H9 (cell line): ENCODE results near the gene TIAM2. TPM values are rescaled to one million over a fixed set of nuclear protein-coding genes. Genes with fewer than 3 reads are reported as not detected.

Experiments
- DNase-seq: peaks from one replicate; pipeline ENCODE4 v3.0.0-alpha.2; 2017
- H2AFZ ChIP-seq: one replicate; pipeline ENCODE4 v1.6.1; 2013; ENCODE audit warnings: mild to moderate bottlenecking, low read length, control low read depth, moderate library complexity
- H2AK5ac ChIP-seq: 2 replicates; pipeline ENCODE4 v1.6.1; 2013; ENCODE audit warnings: low read length, control low read depth, mixed read lengths; ENCODE audit not compliant: insufficient read length
- H2BK120ac ChIP-seq: one replicate; pipeline ENCODE4 v1.6.1; 2013; ENCODE audit warnings: low read depth, mild to moderate bottlenecking, low read length, control low read depth, inconsistent platforms; ENCODE audit not compliant: poor library complexity, severe bottlenecking
- H2BK12ac ChIP-seq: 2 replicates; pipeline ENCODE4 v1.6.1; 2013; ENCODE audit warnings: low read length, control low read depth, mixed read lengths, low read depth; ENCODE audit not compliant: insufficient read length
- H2BK15ac ChIP-seq: 2 replicates; pipeline ENCODE4 v1.6.1; 2013; ENCODE audit warnings: low read depth, low read length, control low read depth
- H2BK20ac ChIP-seq: one replicate; pipeline ENCODE4 v1.6.1; 2013; ENCODE audit warnings: low read depth, mild to moderate bottlenecking, low read length, control low read depth, inconsistent platforms; ENCODE audit not compliant: poor library complexity, severe bottlenecking
- H2BK5ac ChIP-seq: 2 replicates; pipeline ENCODE4 v1.6.1; 2013; ENCODE audit warnings: low read length, control low read depth, mixed read lengths; ENCODE audit not compliant: insufficient read length
- H3K14ac ChIP-seq: 2 replicates; pipeline ENCODE4 v1.6.1; 2013; ENCODE audit warnings: low read length, control low read depth; ENCODE audit not compliant: insufficient read depth
- H3K18ac ChIP-seq: 2 replicates; pipeline ENCODE4 v1.6.1; 2013; ENCODE audit warnings: low read depth, mild to moderate bottlenecking, mixed read lengths, low read length, control low read depth; ENCODE audit not compliant: insufficient read length
- H3K23ac ChIP-seq: 2 replicates; pipeline ENCODE4 v1.6.1; 2013; ENCODE audit warnings: low read length, control low read depth, mixed read lengths, low read depth; ENCODE audit not compliant: insufficient read length
- H3K23me2 ChIP-seq: 2 replicates; pipeline ENCODE4 v1.6.1; 2013; ENCODE audit warnings: low read depth, mild to moderate bottlenecking, mixed read lengths, low read length, control low read depth; ENCODE audit not compliant: insufficient read length, poor library complexity, severe bottlenecking
- H3K27ac ChIP-seq: 2 replicates; pipeline ENCODE4 v1.5.1; 2013; ENCODE audit warnings: low read length, control low read depth, mixed read lengths, low read depth; ENCODE audit not compliant: insufficient read length
- H3K27me3 ChIP-seq: 2 replicates; pipeline ENCODE4 v1.6.1; 2013; ENCODE audit warnings: low read length, control low read depth, inconsistent platforms; ENCODE audit not compliant: insufficient read depth
- H3K4ac ChIP-seq: 2 replicates; pipeline ENCODE4 v1.6.1; 2013; ENCODE audit warnings: low read depth, mild to moderate bottlenecking, control low read depth, inconsistent platforms, low read length, moderate library complexity
- H3K4me1 ChIP-seq: 2 replicates; pipeline ENCODE4 v1.6.1; 2013; ENCODE audit warnings: low read length, control low read depth, inconsistent platforms; ENCODE audit not compliant: insufficient read depth
- H3K4me2 ChIP-seq: 2 replicates; pipeline ENCODE4 v1.6.1; 2013; ENCODE audit warnings: low read length, control low read depth, mixed read lengths; ENCODE audit not compliant: insufficient read length, insufficient read depth
- H3K56ac ChIP-seq: 2 replicates; pipeline ENCODE4 v1.6.1; 2013; ENCODE audit warnings: low read depth, mild to moderate bottlenecking, mixed read lengths, low read length, control low read depth; ENCODE audit not compliant: insufficient read length
- H3K79me1 ChIP-seq: 2 replicates; pipeline ENCODE4 v1.6.1; 2013; ENCODE audit warnings: low read depth, mild to moderate bottlenecking, moderate library complexity, low read length, control low read depth, inconsistent platforms; ENCODE audit not compliant: insufficient read depth, poor library complexity, severe bottlenecking
- H3K79me2 ChIP-seq: 2 replicates; pipeline ENCODE4 v1.6.1; 2013; ENCODE audit warnings: low read length, control low read depth, inconsistent platforms; ENCODE audit not compliant: insufficient read depth
- H3K9ac ChIP-seq: 2 replicates; pipeline ENCODE4 v1.6.1; 2013; ENCODE audit warnings: low read length, control low read depth, mixed read lengths; ENCODE audit not compliant: insufficient read length; ENCODE audit errors: extremely low read depth
- H3K9me3 ChIP-seq: one replicate; pipeline ENCODE4 v1.6.1; 2013; ENCODE audit warnings: low read depth, low read length, inconsistent platforms; ENCODE audit not compliant: control insufficient read depth
- H3T11ph ChIP-seq: one replicate; pipeline ENCODE4 v1.6.1; 2013; ENCODE audit warnings: mild to moderate bottlenecking, low read length, control low read depth, inconsistent platforms
- H4K20me1 ChIP-seq: one replicate; pipeline ENCODE4 v1.6.1; 2013; ENCODE audit not compliant: control insufficient read depth, insufficient read length, insufficient read depth
- H4K5ac ChIP-seq: 2 replicates; pipeline ENCODE4 v1.6.1; 2013; ENCODE audit warnings: low read depth, mild to moderate bottlenecking, mixed read lengths, low read length, control low read depth; ENCODE audit not compliant: insufficient read length
- H4K8ac ChIP-seq: replicated peaks from 2 replicates; pipeline ENCODE4 v1.6.1; 2013; ENCODE audit warnings: low read length, control low read depth, mixed read lengths, low read depth; ENCODE audit not compliant: insufficient read length
- H4K91ac ChIP-seq: 2 replicates; pipeline ENCODE4 v1.6.1; 2013; ENCODE audit warnings: low read depth, mild to moderate bottlenecking, moderate library complexity, mixed read lengths, low read length, control low read depth; ENCODE audit not compliant: insufficient read length
- H3K27ac Mint-ChIP-seq, 3 experiments: 2 replicates in 2 of 3; 3 replicates in 1 of 3; pipeline ENCODE4 v1.8.0; 2020 to 2021; ENCODE audit warnings: mixed read lengths in 3 of 3, mild to moderate bottlenecking in 1 of 3, moderate library complexity in 1 of 3
- H3K27me3 Mint-ChIP-seq: 2 replicates; pipeline ENCODE4 v1.8.0; 2021; ENCODE audit warnings: low read depth, mild to moderate bottlenecking, moderate library complexity, mixed read lengths
- H3K36me3 Mint-ChIP-seq, 3 experiments: 2 replicates in 2 of 3; 3 replicates in 1 of 3; pipeline ENCODE4 v1.8.0; 2020 to 2021; ENCODE audit warnings: low read depth in 3 of 3, mixed read lengths in 3 of 3; ENCODE audit not compliant: insufficient read depth in 1 of 3
- H3K4me1 Mint-ChIP-seq, 2 experiments: 2 replicates each; pipeline ENCODE4 v1.8.0; 2020; ENCODE audit warnings: mixed read lengths in 2 of 2
- H3K4me3 Mint-ChIP-seq, 2 experiments: 2 replicates in 1 of 2; 3 replicates in 1 of 2; pipeline ENCODE4 v1.8.0; 2020 to 2021; ENCODE audit warnings: mild to moderate bottlenecking in 2 of 2, mixed read lengths in 2 of 2, moderate library complexity in 1 of 2
- H3K9me3 Mint-ChIP-seq, 2 experiments: 2 replicates in 1 of 2; 3 replicates in 1 of 2; pipeline ENCODE4 v1.8.0; 2020; ENCODE audit warnings: mild to moderate bottlenecking in 2 of 2, mixed read lengths in 2 of 2, moderate library complexity in 1 of 2
- CTCF ChIP-seq: fragments of 200-600 bp; sonication (generic); conservative IDR thresholded peaks from 3 replicates; pipeline ENCODE4 v1.8.0; 2021; ENCODE audit warnings: antibody characterized with exemption, mild to moderate bottlenecking
- WGBS: extraction: QIAGEN DNeasy Blood & Tissue Kit; methylation state at CpG from one replicate; pipeline ENCODE4 v1.1.7; 2013; ENCODE audit warnings: missing lambda C conversion rate, low lambda C conversion rate, mixed read lengths; ENCODE audit not compliant: insufficient read length; ENCODE audit errors: extremely low coverage; 5-methylcytosine and 5-hydroxymethylcytosine counted together
- total RNA-seq: library from RNA; stranded (reverse); gene quantifications from 2 replicates; pipeline ENCODE4 v1.2.1, GENCODE V29; 2021

Gene TIAM2
- total RNA-seq, 1 experiment from 2014 or later: 6.3 TPM

GRCh38 chr6:154954347-154954746 lies 40.8 kb upstream of the TIAM2 start:
- Mint-ChIP-seq H3K4me3 (no peak overlapping the region), H3K9me3 (no peaks in the 10 kb centered on the region), H3K27me3 (no peaks in the 10 kb centered on the region), H3K4me1 (peaks cover 3 to 6% of the 10 kb centered on the region in 2 experiments; a peak in 3 of 4 replicates), H3K27ac (no peak overlapping the region; a peak in 1 of 7 replicates), H3K36me3 (peaks cover 0 to 4% (median 0%) of the 10 kb centered on the region in 3 experiments; a peak in 4 of 7 replicates)
- H3K23ac ChIP-seq: no peak overlapping the region
- DNase-seq: no peak
- no peak overlapping the region for H3K9ac ChIP-seq
- H3K79me2 ChIP-seq: no peaks in the 10 kb centered on the region
- H3K23me2 ChIP-seq: no peaks in the 10 kb centered on the region
- H2BK12ac ChIP-seq: no peak overlapping the region
- no peak overlapping the region for H2AK5ac ChIP-seq
- H4K8ac ChIP-seq: no peak overlapping the region
- H3K27ac ChIP-seq: no peak overlapping the region
- no peak overlapping the region for H2BK5ac ChIP-seq
- H2BK20ac ChIP-seq: no peak overlapping the region
- H3K56ac ChIP-seq: no peak overlapping the region
- no peak overlapping the region for H3T11ph ChIP-seq
- no peak overlapping the region for H2AFZ ChIP-seq
- no peak overlapping the region for H3K18ac ChIP-seq
- H3K4me2 ChIP-seq: no peak overlapping the region
- no peaks in the 10 kb centered on the region for H4K20me1 ChIP-seq
- H3K4me1 ChIP-seq: no peaks in the 10 kb centered on the region
- no peak overlapping the region for H2BK15ac ChIP-seq
- no peak overlapping the region for H3K4ac ChIP-seq
- H3K14ac ChIP-seq: no peak overlapping the region
- no CpG with 5 or more reads among the region's 4 CpGs for WGBS
- H4K91ac ChIP-seq: no peak overlapping the region
- no peaks in the 10 kb centered on the region for H3K9me3 ChIP-seq
- H2BK120ac ChIP-seq: no peak overlapping the region
- no peaks in the 10 kb centered on the region for H3K79me1 ChIP-seq
- no peak for TF ChIP-seq CTCF
- no peaks in the 10 kb centered on the region for H3K27me3 ChIP-seq
- H4K5ac ChIP-seq: no peak overlapping the region
